ENCODE data around the gene GABRD. TPM values are rescaled to one million over a fixed set of nuclear protein-coding genes. Genes with fewer than 3 reads are reported as not detected.

GABRD gene
- total and polyA plus RNA-seq, 4 experiments from 2014 or later = not detected

DNA sequence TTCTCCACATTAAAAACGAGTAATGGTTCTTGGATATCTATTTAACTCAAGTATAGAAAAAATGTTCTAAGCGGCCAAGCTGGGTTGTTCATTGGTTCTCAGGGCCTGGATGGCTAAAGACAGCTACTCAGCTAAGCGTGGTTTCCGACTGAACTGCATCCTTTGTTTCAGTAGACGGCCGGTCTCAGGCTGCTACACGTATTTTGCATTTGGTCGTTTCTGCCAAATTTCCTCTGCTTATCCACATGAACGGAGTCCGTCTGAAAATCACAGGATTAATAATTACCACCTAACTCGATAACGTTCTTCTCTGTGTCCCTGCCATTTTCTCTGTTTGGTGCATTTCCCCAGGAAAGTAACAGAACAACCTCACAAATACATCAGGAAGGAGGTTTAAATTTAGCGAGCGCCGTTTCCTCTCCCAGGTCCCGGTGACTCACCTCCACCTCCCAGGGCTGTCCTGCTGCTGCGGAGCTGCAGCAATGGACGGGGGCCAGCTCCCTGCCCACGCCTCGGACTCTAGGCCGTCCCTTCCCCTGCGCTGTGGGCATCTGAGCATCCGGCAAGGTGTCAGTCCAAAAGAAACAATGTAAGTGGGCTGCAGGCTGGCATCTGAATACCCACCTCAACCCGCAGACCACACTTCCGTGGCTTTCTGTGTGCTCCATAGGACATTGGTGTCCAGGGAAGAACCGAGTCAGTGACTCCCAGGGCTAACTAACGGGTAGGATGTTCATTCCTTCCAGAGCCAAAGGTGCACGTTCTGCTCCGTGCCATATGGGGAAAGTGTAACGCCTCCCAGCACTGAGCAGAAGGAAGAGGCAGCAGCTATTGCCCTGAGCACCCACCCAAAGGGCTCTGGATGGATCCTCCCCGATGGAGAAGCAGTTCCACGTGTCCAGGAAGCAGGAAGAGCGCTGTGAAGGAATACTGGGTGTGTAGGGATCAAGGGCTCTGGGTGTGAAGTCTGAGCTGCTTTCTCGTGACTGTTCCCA, 4.1 kb upstream of the GABRD start:
- Mint-ChIP-seq H3K36me3 (no peaks in the 10 kb centered on the region), H3K9me3 (no peaks in the 10 kb centered on the region), H3K27ac (no peak overlapping the region), H3K4me3 (no peak overlapping the region), H3K4me1 (peaks cover 3 to 11% (median 5%) of the 10 kb centered on the region in 4 donors), H3K27me3 (peaks cover 28 to 32% of the 10 kb centered on the region in 2 donors)
- no peak overlapping the region for H3K4me3 ChIP-seq (ENCODE audit: low read length in 2 of 2)
- peaks cover 8% of the 10 kb centered on the region for H3K27me3 ChIP-seq (ENCODE audit: insufficient read depth, low read length)
- peaks cover 8% of the 10 kb centered on the region for H3K4me1 ChIP-seq (ENCODE audit: insufficient read depth, low read length)
- no peak for DNase-seq
- ChIA-PET POLR2A (ENCODE audit: partially characterized antibody) (no interaction called here), CTCF (ENCODE audit: partially characterized antibody) (no interaction called here)
- no peaks in the 10 kb centered on the region for H3K9me3 ChIP-seq (ENCODE audit: control insufficient read depth in 1 of 2, low read length in 2 of 2)
- no peak overlapping the region for H3K27ac ChIP-seq (ENCODE audit: low read depth, low read length)
- H3K36me3 ChIP-seq (ENCODE audit: insufficient read depth, low read length) = no peaks in the 10 kb centered on the region
- intact Hi-C loops (cut with micrococcal nuclease) = no loop called here

DNA sequence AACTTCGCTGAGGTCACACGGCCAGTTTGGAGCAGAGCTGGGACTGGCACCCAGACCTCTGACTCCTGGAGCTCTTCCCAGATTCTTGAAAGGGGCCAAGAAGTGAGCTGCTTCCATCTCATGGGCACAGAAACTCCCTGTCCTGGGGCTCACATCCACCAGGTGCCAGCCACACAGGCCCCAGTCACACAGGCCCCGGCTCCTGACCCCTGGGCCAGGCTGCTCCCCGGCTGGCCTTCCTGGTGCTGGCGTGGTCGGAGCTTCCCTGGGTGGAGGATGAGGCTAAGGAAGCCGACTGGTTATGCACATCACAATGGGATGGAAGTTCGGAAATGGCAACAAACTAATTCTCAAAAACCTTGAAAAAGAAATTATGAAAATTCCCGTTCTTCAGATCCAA, 3.0 kb upstream of the GABRD start:
- H3K4me3 ChIP-seq (ENCODE audit: low read length in 2 of 2) = no peak overlapping the region
- H3K36me3 ChIP-seq (ENCODE audit: insufficient read depth, low read length) = no peaks in the 10 kb centered on the region
- CTCF ChIA-PET (ENCODE audit: partially characterized antibody) = no interaction called here
- H3K9me3 ChIP-seq (ENCODE audit: control insufficient read depth in 1 of 2, low read length in 2 of 2) = no peaks in the 10 kb centered on the region
- Mint-ChIP-seq H3K9me3 (no peaks in the 10 kb centered on the region), H3K27ac (no peak overlapping the region), H3K4me1 (peaks cover 3 to 14% (median 5%) of the 10 kb centered on the region in 4 donors), H3K4me3 (no peak overlapping the region), H3K36me3 (no peaks in the 10 kb centered on the region), H3K27me3 (peaks cover 36 to 37% of the 10 kb centered on the region in 2 donors)
- peaks cover 17% of the 10 kb centered on the region for H3K27me3 ChIP-seq (ENCODE audit: insufficient read depth, low read length)
- POLR2A ChIA-PET (ENCODE audit: partially characterized antibody) = no interaction called here
- H3K4me1 ChIP-seq (ENCODE audit: insufficient read depth, low read length) = peaks cover 12% of the 10 kb centered on the region
- no peak for DNase-seq
- no peak overlapping the region for H3K27ac ChIP-seq (ENCODE audit: low read depth, low read length)
- intact Hi-C loops (cut with micrococcal nuclease) = no loop called here

DNA sequence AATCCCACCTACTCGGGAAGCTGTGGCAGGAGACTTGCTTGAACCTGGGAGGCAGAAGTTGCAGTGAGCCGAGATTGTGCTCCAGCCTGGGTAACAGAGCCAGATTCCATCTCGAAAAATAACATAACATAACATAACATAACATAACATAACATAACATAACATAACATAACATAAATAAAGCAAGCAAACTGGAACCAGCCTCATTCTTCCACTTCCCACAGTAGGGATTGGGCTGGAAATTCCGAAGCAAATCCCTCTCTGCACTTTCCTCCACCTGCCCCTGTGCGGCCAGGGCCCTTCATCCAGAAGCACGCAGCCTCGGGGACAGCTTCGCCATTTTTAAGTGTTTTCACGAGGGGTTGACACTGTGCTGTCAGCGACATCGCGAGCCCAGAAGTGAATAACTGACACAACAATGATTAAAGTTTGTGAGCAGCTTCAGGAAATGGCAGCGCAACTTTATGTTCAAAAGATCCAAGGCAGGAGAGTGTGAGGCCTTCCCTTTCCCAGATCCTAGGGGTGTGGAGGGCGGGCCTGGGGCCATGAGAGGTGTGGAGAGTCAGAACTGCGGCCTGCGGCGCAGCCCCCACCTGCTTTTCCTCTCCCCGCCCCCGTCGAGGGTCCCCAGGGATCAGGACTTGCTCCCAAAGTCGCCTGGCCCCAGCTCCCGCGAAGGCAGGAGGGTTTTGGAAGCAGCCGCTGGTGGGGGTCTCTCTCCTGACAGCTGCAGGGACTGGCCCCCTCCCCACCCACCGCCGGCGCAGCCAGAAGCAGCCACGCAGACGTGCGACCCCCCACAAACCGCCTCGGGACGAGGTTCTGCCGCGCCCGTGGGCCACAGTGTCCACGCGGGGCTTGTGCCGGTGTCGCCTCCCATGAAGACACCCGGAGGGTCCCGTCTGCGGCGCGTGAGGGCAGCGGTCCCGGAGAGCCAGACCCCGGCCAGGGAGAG, 651 bp upstream of the GABRD start:
- H3K4me1 ChIP-seq (ENCODE audit: insufficient read depth, low read length) = peaks cover 12% of the 10 kb centered on the region
- peaks cover 49% of the 10 kb centered on the region in 2 donors for H3K27me3 Mint-ChIP-seq
- no peak overlapping the region for H3K4me3 ChIP-seq (ENCODE audit: low read length in 2 of 2)
- no peaks in the 10 kb centered on the region for H3K36me3 ChIP-seq (ENCODE audit: insufficient read depth, low read length)
- H3K27ac Mint-ChIP-seq = peak overlapping the region in 5 of 7 donors; percentile 21 to 81 (median 61)
- intact Hi-C loops (cut with micrococcal nuclease) = no loop called here
- ChIA-PET CTCF (ENCODE audit: partially characterized antibody) (no interaction called here), POLR2A (ENCODE audit: partially characterized antibody) (no interaction called here)
- no peaks in the 10 kb centered on the region for H3K9me3 Mint-ChIP-seq
- DNase-seq = peak in 1 of 5 donors; percentile 10
- no peak overlapping the region for H3K27ac ChIP-seq (ENCODE audit: low read depth, low read length)
- peaks cover 3 to 15% (median 5%) of the 10 kb centered on the region in 4 donors for H3K4me1 Mint-ChIP-seq
- no peaks in the 10 kb centered on the region for H3K36me3 Mint-ChIP-seq
- peak overlapping the region; percentile 71 to 89 (median 82) for H3K4me3 Mint-ChIP-seq
- no peaks in the 10 kb centered on the region for H3K9me3 ChIP-seq (ENCODE audit: control insufficient read depth in 1 of 2, low read length in 2 of 2)
- peaks cover 27% of the 10 kb centered on the region for H3K27me3 ChIP-seq (ENCODE audit: insufficient read depth, low read length)

DNA sequence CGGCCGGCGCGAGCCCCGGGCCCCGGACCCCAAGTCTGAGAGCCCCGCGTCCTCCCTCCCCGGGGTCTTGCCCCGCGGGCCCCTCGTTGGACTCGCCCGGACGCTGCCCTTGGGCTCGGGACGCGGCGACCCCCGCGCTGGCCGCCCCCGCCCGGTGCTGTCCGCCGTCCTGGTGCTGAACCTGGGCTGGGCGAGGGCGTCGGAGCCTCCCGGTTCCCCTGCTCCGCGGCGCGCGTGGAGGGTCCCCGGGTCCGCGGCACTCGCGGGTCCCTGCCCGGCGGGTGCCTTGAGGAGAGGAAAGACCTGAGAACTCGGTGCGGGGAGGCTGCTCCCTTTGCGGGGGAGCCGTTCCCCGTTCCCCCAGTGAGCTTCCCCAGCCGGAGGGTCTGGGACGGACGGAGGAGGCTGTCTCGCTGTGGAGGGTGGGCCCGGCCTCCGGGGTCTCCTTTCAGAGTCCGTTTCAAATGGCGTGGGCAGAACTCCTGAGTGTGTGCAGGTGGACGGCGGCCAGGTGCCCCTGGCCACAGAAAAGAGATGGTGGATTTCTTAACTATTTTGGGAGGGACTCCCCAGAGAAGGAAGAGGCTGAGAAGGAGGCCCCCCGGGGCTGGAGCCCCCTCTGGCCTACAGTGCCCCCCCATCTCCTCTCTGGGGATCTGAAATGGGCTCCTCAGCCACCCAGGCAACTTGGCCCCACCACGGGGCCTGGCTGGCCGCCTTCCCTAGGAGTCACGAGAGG, 595 bp downstream of the GABRD start:
- H3K4me1 Mint-ChIP-seq = peaks cover 3 to 15% (median 5%) of the 10 kb centered on the region in 4 donors
- no peak overlapping the region for H3K27ac Mint-ChIP-seq
- CTCF ChIA-PET (ENCODE audit: partially characterized antibody) = no interaction called here
- H3K27me3 Mint-ChIP-seq = peaks cover 49 to 51% of the 10 kb centered on the region in 2 donors
- intact Hi-C loops (cut with micrococcal nuclease) = no loop called here
- POLR2A ChIA-PET (ENCODE audit: partially characterized antibody) = no interaction called here
- H3K4me1 ChIP-seq (ENCODE audit: insufficient read depth, low read length) = peaks cover 12% of the 10 kb centered on the region
- H3K4me3 ChIP-seq (ENCODE audit: low read length in 2 of 2) = no peak overlapping the region
- H3K9me3 ChIP-seq (ENCODE audit: control insufficient read depth in 1 of 2, low read length in 2 of 2) = no peaks in the 10 kb centered on the region
- H3K27me3 ChIP-seq (ENCODE audit: insufficient read depth, low read length) = peaks cover 27% of the 10 kb centered on the region
- no peak overlapping the region for H3K27ac ChIP-seq (ENCODE audit: low read depth, low read length)
- peak in 1 of 5 donors; percentile 8 for DNase-seq
- no peaks in the 10 kb centered on the region for H3K9me3 Mint-ChIP-seq
- H3K36me3 Mint-ChIP-seq = no peaks in the 10 kb centered on the region
- no peaks in the 10 kb centered on the region for H3K36me3 ChIP-seq (ENCODE audit: insufficient read depth, low read length)
- H3K4me3 Mint-ChIP-seq = peak overlapping the region in 2 of 8 donors; percentile 20 to 63

DNA sequence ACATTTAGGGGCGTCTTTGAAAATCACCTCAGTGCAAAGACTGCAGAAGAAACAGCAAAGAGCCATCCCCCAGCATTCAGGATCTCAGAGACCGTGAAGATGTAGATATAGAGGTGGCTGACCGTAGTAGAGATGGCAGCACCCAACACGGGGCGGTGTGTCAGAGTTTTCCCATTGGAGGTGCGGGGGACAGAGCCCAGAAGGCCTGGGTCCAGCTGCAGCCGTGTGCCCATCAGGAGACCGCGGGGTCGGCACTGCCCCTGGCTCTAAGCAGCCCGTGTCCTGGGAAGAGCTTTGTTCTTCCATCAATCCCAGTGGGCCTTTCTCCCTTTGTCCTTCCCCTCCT, 1.1 kb downstream of the GABRD start:
- H3K36me3 Mint-ChIP-seq = no peaks in the 10 kb centered on the region
- H3K4me3 Mint-ChIP-seq = peak overlapping the region in 2 of 8 donors; percentile 20 to 63
- no peak overlapping the region for H3K27ac Mint-ChIP-seq
- CTCF ChIA-PET (ENCODE audit: partially characterized antibody) = no interaction called here
- Histone ChIP-seq H3K9me3 (ENCODE audit: control insufficient read depth in 1 of 2, low read length in 2 of 2) (no peaks in the 10 kb centered on the region), H3K27ac (ENCODE audit: low read depth, low read length) (no peak overlapping the region), H3K4me3 (ENCODE audit: low read length in 2 of 2) (no peak overlapping the region), H3K27me3 (ENCODE audit: insufficient read depth, low read length) (peaks cover 27% of the 10 kb centered on the region), H3K4me1 (ENCODE audit: insufficient read depth, low read length) (peaks cover 12% of the 10 kb centered on the region), H3K36me3 (ENCODE audit: insufficient read depth, low read length) (no peaks in the 10 kb centered on the region)
- peaks cover 3 to 15% (median 5%) of the 10 kb centered on the region in 4 donors for H3K4me1 Mint-ChIP-seq
- POLR2A ChIA-PET (ENCODE audit: partially characterized antibody) = no interaction called here
- intact Hi-C loops (cut with micrococcal nuclease) = no loop called here
- H3K9me3 Mint-ChIP-seq = no peaks in the 10 kb centered on the region
- DNase-seq = no peak
- peaks cover 46% of the 10 kb centered on the region in 2 donors for H3K27me3 Mint-ChIP-seq

DNA sequence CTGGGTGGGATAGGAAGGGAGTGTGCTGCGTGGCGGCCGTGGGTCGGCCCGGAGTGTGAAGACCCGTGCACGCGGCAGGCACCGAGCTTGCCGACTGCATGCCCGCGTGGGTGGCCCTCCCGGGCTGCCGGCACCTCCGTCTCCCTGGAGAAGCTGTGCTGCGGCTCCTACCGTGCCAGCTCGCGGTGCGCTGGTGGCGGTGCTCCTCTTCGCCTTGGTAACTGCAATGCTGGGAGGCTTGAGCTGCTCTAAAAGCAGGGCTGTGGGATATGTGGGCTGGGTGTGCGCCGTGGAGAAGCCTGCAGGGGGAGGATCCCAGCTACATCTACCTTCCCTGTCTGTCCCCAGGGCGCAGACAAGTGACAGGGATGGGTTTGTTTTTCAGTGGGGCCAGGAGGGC, 2.4 kb downstream of the GABRD start:
- DNase-seq = no peak
- peaks cover 16% of the 10 kb centered on the region for H3K4me1 ChIP-seq (ENCODE audit: insufficient read depth, low read length)
- intact Hi-C loops (cut with micrococcal nuclease) = no loop called here
- H3K9me3 ChIP-seq (ENCODE audit: control insufficient read depth in 1 of 2, low read length in 2 of 2) = no peaks in the 10 kb centered on the region
- ChIA-PET CTCF (ENCODE audit: partially characterized antibody) (no interaction called here), POLR2A (ENCODE audit: partially characterized antibody) (no interaction called here)
- no peaks in the 10 kb centered on the region for H3K36me3 ChIP-seq (ENCODE audit: insufficient read depth, low read length)
- no peak overlapping the region for H3K4me3 ChIP-seq (ENCODE audit: low read length in 2 of 2)
- Mint-ChIP-seq H3K9me3 (no peaks in the 10 kb centered on the region), H3K4me3 (no peak overlapping the region), H3K27me3 (peaks cover 38 to 42% of the 10 kb centered on the region in 2 donors), H3K27ac (no peak overlapping the region), H3K36me3 (no peaks in the 10 kb centered on the region), H3K4me1 (peaks cover 3 to 15% (median 5%) of the 10 kb centered on the region in 4 donors)
- no peak overlapping the region for H3K27ac ChIP-seq (ENCODE audit: low read depth, low read length)
- H3K27me3 ChIP-seq (ENCODE audit: insufficient read depth, low read length) = peaks cover 27% of the 10 kb centered on the region

Measured in CD4-positive, alpha-beta memory T cell (primary cell).